HEK293 (cell line): ENCODE data around the gene APLF.
"Not testable (repeated sequence)": the region's sequence is repeated elsewhere in the genome, so short reads cannot be mapped to it uniquely, and the experiment has no call there.

Experiments used
- CTCF ChIA-PET: fragments of 350-600 bp; formaldehyde crosslinking; extraction: SDS; loops from one replicate; lab custom pipeline; 2021; ENCODE audit warnings: antibody characterized with exemption; lab: Yijun Ruan, JAX
- POLR2A ChIA-PET: fragments of 300-600 bp; formaldehyde crosslinking; extraction: SDS; loops from one replicate; lab custom pipeline; 2020; ENCODE audit warnings: antibody characterized with exemption, inconsistent platforms; lab: Yijun Ruan, JAX
- H3K27ac ChIP-seq: fragments of 200-500 bp; sonication (Bioruptor generic); 2 replicates; pipeline ENCODE4 v1.5.1; 2014; ENCODE audit warnings: low read depth, low read length, control low read depth, inconsistent platforms; ENCODE audit errors: extremely low read depth
- H3K36me3 ChIP-seq, 2 experiments: fragments of 200-500 bp in 1 of 2; sonication (Bioruptor generic) in 1 of 2; 1 replicate in 1 of 2; 2 replicates in 1 of 2; pipeline ENCODE4 v1.5.1; 2014 to 2017; ENCODE audit warnings: inconsistent platforms in 2 of 2, low read length in 2 of 2; ENCODE audit not compliant: control insufficient read depth in 2 of 2, insufficient read depth in 1 of 2
- H3K4me1 ChIP-seq: fragments of 200-500 bp; sonication (Bioruptor generic); 2 replicates; pipeline ENCODE4 v1.5.1; 2014; ENCODE audit warnings: mild to moderate bottlenecking, low read length, inconsistent platforms; ENCODE audit not compliant: control insufficient read depth, insufficient read depth
- H3K4me3 ChIP-seq: 2 replicates; pipeline ENCODE4 v1.5.1; 2011; ENCODE audit warnings: low read depth, mild to moderate bottlenecking, control low read depth, low read length, moderate library complexity
- H3K9me3 ChIP-seq: fragments of 200-500 bp; sonication (Bioruptor generic); 2 replicates; pipeline ENCODE4 v1.5.1; 2014; ENCODE audit warnings: low read depth, low read length, inconsistent platforms; ENCODE audit not compliant: control insufficient read depth, insufficient read depth
- SALL2 ChIP-seq: fragments of 450-650 bp; formaldehyde crosslinking; IDR thresholded peaks from 2 replicates; pipeline ENCODE4 v1.5.0; 2017; ENCODE audit warnings: missing biosample characterization, mild to moderate bottlenecking, missing genetic modification characterization, borderline replicate concordance
- TCF7L2 ChIP-seq: IDR thresholded peaks from 2 replicates; pipeline ENCODE4 v1.6.1; 2011; ENCODE audit warnings: low read depth, mild to moderate bottlenecking, inconsistent platforms, low read length, moderate library complexity, borderline replicate concordance
- WT1 ChIP-seq: fragments of 450-650 bp; formaldehyde crosslinking; IDR thresholded peaks from 2 replicates; pipeline ENCODE4 v1.5.1; 2016; ENCODE audit warnings: missing biosample characterization, missing genetic modification characterization
- YY2 ChIP-seq: fragments of 450-650 bp; formaldehyde crosslinking; IDR thresholded peaks from 2 replicates; pipeline ENCODE4 v1.5.1; 2016; ENCODE audit warnings: missing biosample characterization, missing genetic modification characterization
- ZNF146 ChIP-seq: fragments of 450-650 bp; formaldehyde crosslinking; IDR thresholded peaks from 2 replicates; pipeline ENCODE4 v1.5.1; 2016; ENCODE audit warnings: missing biosample characterization, missing genetic modification characterization
- ZNF148 ChIP-seq: fragments of 450-650 bp; formaldehyde crosslinking; IDR thresholded peaks from 2 replicates; pipeline ENCODE4 v1.5.0; 2017; ENCODE audit warnings: missing biosample characterization, missing genetic modification characterization, borderline replicate concordance
- ZNF24 ChIP-seq: fragments of 450-650 bp; formaldehyde crosslinking; IDR thresholded peaks from 2 replicates; pipeline ENCODE4 v1.5.1; 2016; ENCODE audit warnings: missing biosample characterization, missing genetic modification characterization
- ZNF280D ChIP-seq: fragments of 450-650 bp; formaldehyde crosslinking; IDR thresholded peaks from 2 replicates; pipeline ENCODE4 v1.5.1; 2016; ENCODE audit warnings: missing biosample characterization, missing genetic modification characterization
- ZNF585B ChIP-seq: fragments of 450-650 bp; formaldehyde crosslinking; IDR thresholded peaks from 2 replicates; pipeline ENCODE4 v1.5.1; 2016; ENCODE audit warnings: missing biosample characterization, missing genetic modification characterization
- ZNF629 ChIP-seq: fragments of 450-650 bp; formaldehyde crosslinking; IDR thresholded peaks from 2 replicates; pipeline ENCODE4 v1.5.1; 2017; ENCODE audit warnings: missing biosample characterization, missing genetic modification characterization
- ZNF677 ChIP-seq: fragments of 450-650 bp; IDR thresholded peaks from 2 replicates; pipeline ENCODE4 v1.5.0; 2018; ENCODE audit warnings: missing biosample characterization, mild to moderate bottlenecking, missing genetic modification characterization, moderate library complexity
- ZNF830 ChIP-seq: fragments of 450-650 bp; IDR thresholded peaks from 2 replicates; pipeline ENCODE4 v1.5.0; 2018; ENCODE audit warnings: missing biosample characterization, missing genetic modification characterization, low read depth, mild to moderate bottlenecking, moderate library complexity
- ZSCAN30 ChIP-seq: fragments of 450-650 bp; IDR thresholded peaks from 2 replicates; pipeline ENCODE4 v1.5.1; 2018; ENCODE audit warnings: missing biosample characterization, mild to moderate bottlenecking, missing genetic modification characterization, moderate library complexity

The APLF gene

DNA sequence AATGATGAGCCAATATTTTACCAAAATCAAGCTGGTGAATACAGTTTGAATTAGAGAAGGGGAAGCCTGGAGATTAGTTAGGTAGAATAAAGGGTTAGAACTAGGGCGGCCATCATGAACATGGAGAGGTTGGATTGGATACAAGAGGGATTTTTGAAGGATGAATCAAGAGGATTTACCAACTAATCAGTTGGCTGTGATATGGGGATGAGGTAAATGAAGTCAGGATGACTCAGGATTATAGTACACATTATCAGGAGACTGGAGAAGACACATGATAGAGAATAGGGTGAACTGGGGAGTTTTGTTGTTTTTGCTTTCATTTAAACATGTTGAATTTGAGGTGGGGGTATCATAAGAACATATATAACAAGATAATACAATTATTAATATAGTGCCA lies 102.2 kb downstream of the APLF start:
- Histone ChIP-seq H3K4me1 (no peaks in the 10 kb centered on the region), H3K4me3 (no peak overlapping the region), H3K9me3 (no peaks in the 10 kb centered on the region), H3K27ac (no peak overlapping the region), H3K36me3 (no peaks in the 10 kb centered on the region)
- CTCF ChIA-PET: interaction anchor here (1.0 kb wide), 1 partner anchor 26 kb away, joined by 3 read pairs; no protein-coding TSS in a partner anchor
- POLR2A ChIA-PET: no interaction called here
- no peak for TF ChIP-seq TCF7L2
- no peak for TF ChIP-seq ZNF677
- TF ChIP-seq WT1: no peak
- no peak for TF ChIP-seq ZNF585B (tag by site-specific recombination)

GRCh38 chr2:68570434-68570833 lies 103.0 kb downstream of the APLF start:
- CTCF ChIA-PET, H3K27ac ChIP-seq, H3K4me3 ChIP-seq, H3K4me1 ChIP-seq, H3K9me3 ChIP-seq, H3K36me3 ChIP-seq, POLR2A ChIA-PET: not testable (repeated sequence)
- peak; percentile 53; the same call in 1 of the 2 replicates for TF ChIP-seq ZNF280D
- peak; percentile 69 for TF ChIP-seq ZNF146

DNA sequence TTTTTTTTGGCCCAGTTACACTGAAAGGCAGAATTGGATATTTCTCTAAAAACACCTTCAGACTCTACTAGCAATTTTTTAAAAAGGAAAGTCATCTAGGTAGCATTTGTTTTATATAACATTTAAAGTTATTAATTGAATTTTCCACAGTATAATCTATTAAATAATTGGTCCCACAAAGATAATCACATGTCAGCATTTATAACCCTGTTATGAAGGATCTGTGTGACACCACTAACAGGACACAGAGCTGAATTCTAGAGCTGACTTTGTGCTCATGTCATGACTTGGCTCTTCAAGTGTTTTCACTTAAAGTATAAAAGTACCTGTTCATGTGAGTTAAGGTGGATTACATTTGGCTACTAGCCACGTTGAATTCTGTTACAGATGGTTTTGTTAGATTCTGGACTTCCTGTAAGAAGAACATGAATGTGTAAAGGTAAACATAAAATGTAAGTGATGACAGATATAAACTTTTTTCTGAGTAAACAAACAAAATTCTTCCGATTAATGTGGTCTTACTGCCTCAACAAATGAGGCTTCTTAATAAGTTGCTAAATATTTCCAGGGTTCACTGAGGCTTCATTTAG lies 106.9 kb downstream of the APLF start:
- Histone ChIP-seq H3K4me1 (no peaks in the 10 kb centered on the region), H3K27ac (no peak overlapping the region), H3K9me3 (no peaks in the 10 kb centered on the region), H3K4me3 (no peak overlapping the region), H3K36me3 (no peaks in the 10 kb centered on the region)
- ChIA-PET CTCF (no interaction called here), POLR2A (no interaction called here)
- TF ChIP-seq ZNF24: no peak
- TF ChIP-seq ZSCAN30 (tag by site-specific recombination): no peak
- no peak for TF ChIP-seq SALL2
- no peak for TF ChIP-seq ZNF830 (tag by site-specific recombination)
- TF ChIP-seq ZNF629 (tag by site-specific recombination): no peak

DNA sequence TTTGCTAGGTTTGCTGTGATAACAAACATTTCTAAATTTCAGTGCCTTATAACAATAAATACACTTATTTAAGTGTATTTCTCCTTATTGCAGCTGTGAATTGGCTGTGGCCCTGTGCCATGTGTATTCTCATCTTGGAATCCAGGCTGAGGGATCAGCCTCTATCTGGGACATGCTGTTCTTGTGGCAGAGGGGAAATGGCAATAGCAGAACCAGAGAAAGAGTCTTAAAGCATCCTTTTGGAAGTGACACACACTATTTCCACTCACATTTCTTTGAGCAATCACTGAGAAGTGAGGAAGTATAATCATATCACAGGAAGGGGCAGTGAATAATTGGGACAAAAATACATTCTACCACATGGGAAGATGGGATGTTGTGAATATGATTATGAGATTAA lies 109.8 kb downstream of the APLF start:
- H3K4me1 ChIP-seq: no peaks in the 10 kb centered on the region
- H3K27ac ChIP-seq: no peak overlapping the region
- TF ChIP-seq YY2 (tag by site-specific recombination) (no peak), ZNF148 (tag by site-specific recombination) (no peak)
- TF ChIP-seq, all 188 proteins: peak for 0
- H3K36me3 ChIP-seq: no peaks in the 10 kb centered on the region
- POLR2A ChIA-PET: no interaction called here
- CTCF ChIA-PET: interaction anchor here (1.6 kb wide), 1 partner anchor 18 kb away, joined by 7 read pairs; no protein-coding TSS in a partner anchor
- H3K9me3 ChIP-seq: no peaks in the 10 kb centered on the region
- no peak overlapping the region for H3K4me3 ChIP-seq
